IMR-90 (cell line): ENCODE results near the gene TMEM130. TPM values are rescaled to one million over a fixed set of nuclear protein-coding genes. Genes with fewer than 3 reads are reported as not detected.

Experiments
- ATAC-seq: fragments of 200-7000 bp; cut with Tn5 transposase; 2 replicates; pipeline ENCODE4 v1.9.1; 2020; ENCODE audit warnings: low read depth, mild to moderate bottlenecking, moderate library complexity
- BruUV-seq: library from RNA; stranded (reverse); fragments of 400-500 nt; replicated peaks from 2 replicates; lab custom pipeline; 2021; lab: Mats Ljungman, UMichigan
- CTCF ChIA-PET: fragments of 300-600 bp; formaldehyde crosslinking; extraction: SDS; loops from one replicate; lab custom pipeline; 2021; ENCODE audit warnings: antibody characterized with exemption; lab: Yijun Ruan, JAX
- POLR2A ChIA-PET: fragments of 300-600 bp; sonication (Branson Sonifier 250); formaldehyde crosslinking; loops from one replicate; lab custom pipeline; 2022; ENCODE audit warnings: antibody characterized with exemption; ENCODE audit not compliant: unreplicated experiment; lab: Charles Lee
- DNase-seq: peaks from one replicate; pipeline ENCODE4 v3.0.0; 2013
- H2AFZ ChIP-seq: replicated peaks from 2 replicates; pipeline ENCODE3; 2013; ENCODE audit warnings: low read length, mild to moderate bottlenecking; ENCODE audit not compliant: poor library complexity
- H2AK5ac ChIP-seq: 2 replicates; pipeline ENCODE4 v1.6.1; 2013; ENCODE audit warnings: low read depth, low read length, inconsistent platforms
- H2AK9ac ChIP-seq: replicated peaks from 2 replicates; pipeline ENCODE3; 2013; ENCODE audit warnings: mild to moderate bottlenecking, low read depth, low read length, moderate library complexity; ENCODE audit not compliant: poor library complexity
- H2BK120ac ChIP-seq: 2 replicates; pipeline ENCODE4 v1.6.1; 2013; ENCODE audit warnings: low read depth, low read length, inconsistent platforms
- H2BK15ac ChIP-seq: 3 replicates; pipeline ENCODE4 v1.6.1; 2013; ENCODE audit warnings: low read depth, low read length, inconsistent platforms
- H2BK20ac ChIP-seq: 2 replicates; pipeline ENCODE4 v1.6.1; 2013; ENCODE audit warnings: low read depth, mild to moderate bottlenecking, inconsistent platforms, low read length, moderate library complexity
- H2BK5ac ChIP-seq: 2 replicates; pipeline ENCODE4 v1.6.1; 2013; ENCODE audit warnings: mild to moderate bottlenecking, low read depth, low read length, inconsistent platforms; ENCODE audit not compliant: poor library complexity, severe bottlenecking
- H3K14ac ChIP-seq: replicated peaks from 2 replicates; pipeline ENCODE4 v1.6.1; 2013; ENCODE audit warnings: low read depth, low read length, inconsistent platforms
- H3K18ac ChIP-seq: 2 replicates; pipeline ENCODE4 v1.6.1; 2013; ENCODE audit warnings: low read depth, low read length, control low read depth
- H3K23ac ChIP-seq: 2 replicates; pipeline ENCODE4 v1.6.1; 2013; ENCODE audit warnings: low read depth, low read length, inconsistent platforms
- H3K27ac ChIP-seq: 2 replicates; pipeline ENCODE4 v1.5.1; 2013; ENCODE audit warnings: mild to moderate bottlenecking, control low read depth, low read length; ENCODE audit not compliant: insufficient read depth
- H3K27me3 ChIP-seq: 2 replicates; pipeline ENCODE4 v1.6.1; 2013; ENCODE audit warnings: low read length; ENCODE audit not compliant: control insufficient read depth, insufficient read depth
- H3K36me3 ChIP-seq: 2 replicates; pipeline ENCODE4 v1.6.1; 2013; ENCODE audit warnings: low read length, mixed read lengths; ENCODE audit not compliant: control insufficient read depth, insufficient read depth
- H3K4ac ChIP-seq: 2 replicates; pipeline ENCODE4 v1.6.1; 2013; ENCODE audit warnings: low read depth, low read length, inconsistent platforms
- H3K4me1 ChIP-seq: 2 replicates; pipeline ENCODE4 v1.6.1; 2013; ENCODE audit warnings: low read length, mixed read lengths; ENCODE audit not compliant: control insufficient read depth, insufficient read depth
- H3K4me2 ChIP-seq: 2 replicates; pipeline ENCODE4 v1.6.1; 2013; ENCODE audit warnings: low read depth, mild to moderate bottlenecking, control low read depth, low read length, moderate library complexity
- H3K4me3 ChIP-seq: 2 replicates; pipeline ENCODE4 v1.5.1; 2013; ENCODE audit warnings: low read depth, mild to moderate bottlenecking, control low read depth, low read length, moderate library complexity; ENCODE audit not compliant: insufficient read depth
- H3K56ac ChIP-seq: 2 replicates; pipeline ENCODE4 v1.6.1; 2013; ENCODE audit warnings: low read length, inconsistent platforms; ENCODE audit not compliant: insufficient read depth; ENCODE audit errors: extremely low read depth
- H3K79me1 ChIP-seq, 2 experiments: 2 replicates each; pipeline ENCODE4 v1.6.1; 2013; ENCODE audit warnings: low read length in 2 of 2, inconsistent platforms in 1 of 2, low read depth in 1 of 2
- H3K9ac ChIP-seq: 2 replicates; pipeline ENCODE4 v1.6.1; 2013; ENCODE audit warnings: low read depth, low read length, control low read depth
- H3K9me1 ChIP-seq: 2 replicates; pipeline ENCODE4 v1.6.1; 2013; ENCODE audit warnings: low read length, inconsistent platforms; ENCODE audit not compliant: insufficient read depth
- H3K9me3 ChIP-seq: 2 replicates; pipeline ENCODE4 v1.6.1; 2013; ENCODE audit warnings: low read length; ENCODE audit not compliant: control insufficient read depth, insufficient read depth
- H4K20me1 ChIP-seq: 2 replicates; pipeline ENCODE4 v1.6.1; 2013; ENCODE audit warnings: low read length, inconsistent platforms; ENCODE audit not compliant: insufficient read depth
- H4K5ac ChIP-seq: 2 replicates; pipeline ENCODE4 v1.6.1; 2013; ENCODE audit warnings: mild to moderate bottlenecking, low read depth, low read length, control low read depth
- H4K8ac ChIP-seq, 2 experiments: 2 replicates each; pipeline ENCODE4 v1.6.1; 2013; ENCODE audit warnings: low read depth in 2 of 2, low read length in 2 of 2, control low read depth in 1 of 2, inconsistent platforms in 1 of 2
- H4K91ac ChIP-seq: 2 replicates; pipeline ENCODE4 v1.6.1; 2013; ENCODE audit warnings: low read depth, low read length, inconsistent platforms; ENCODE audit not compliant: insufficient read depth
- BHLHE40 ChIP-seq: fragments of 150-350 bp; IDR thresholded peaks from 2 replicates; pipeline ENCODE4 v1.6.1; 2016; ENCODE audit warnings: mild to moderate bottlenecking, low read depth, low read length
- MAFK ChIP-seq: IDR thresholded peaks from 2 replicates; pipeline ENCODE4 v1.6.1; 2012; ENCODE audit warnings: low read depth, low read length, improper control_type of control experiment
- RCOR1 ChIP-seq: IDR thresholded peaks from 2 replicates; pipeline ENCODE4 v1.6.1; 2012; ENCODE audit warnings: mild to moderate bottlenecking, low read length, improper control_type of control experiment; ENCODE audit not compliant: insufficient replicate concordance
- WGBS, 2 experiments: methylation state at CpG; one replicate each; pipeline versions ENCODE4 v1.1.5 to v1.1.7; 2013; ENCODE audit warnings: missing lambda C conversion rate in 2 of 2; ENCODE audit not compliant: insufficient read length in 1 of 2; ENCODE audit errors: extremely low coverage in 2 of 2; 5-methylcytosine and 5-hydroxymethylcytosine counted together
- dilution Hi-C: fragments of 300-500 bp; cut with HindIII; formaldehyde crosslinking; loops from one replicate; pipeline ENCODE4 v1.14.3; 2018; ENCODE audit warnings: low sequenced_read_pairs; ENCODE audit not compliant: unreplicated experiment
- in situ Hi-C: fragments of 300-500 bp; cut with MboI; formaldehyde crosslinking; loops from 3 replicates; pipeline ENCODE4 v1.14.3; 2019; ENCODE audit warnings: low sequenced_read_pairs, inconsistent platforms, mixed read lengths
- intact Hi-C: fragments of 100-400 bp; cut with micrococcal nuclease; formaldehyde crosslinking; loops from 2 replicates; pipeline ENCODE4 v1.10.0; 2022
- polyA plus RNA-seq, 3 experiments: library from polyadenylated mRNA; depleted of rRNA; stranded (reverse); fragments of >200 nt; gene quantifications; 2 replicates each; pipeline ENCODE4 v1.2.3, GENCODE V29; 2012; ENCODE audit warnings: low replicate concordance in 1 of 3
- total RNA-seq: library from RNA; depleted of rRNA; stranded (reverse); fragments of >200 nt; gene quantifications from 2 replicates; pipeline ENCODE4 v1.2.3, GENCODE V29; 2012
- TF ChIP-seq, protein P1 (sequence below): fragments of 150-350 bp; IDR thresholded peaks from 2 replicates; pipeline ENCODE4 v1.6.1; 2017; ENCODE audit warnings: mild to moderate bottlenecking, antibody characterized with exemption, low read length, low read depth

TMEM130 gene
- total and polyA plus RNA-seq, 2 of the 4 experiments (the other 2 are of a cell fraction): 1.1 to 14.8 TPM

DNA sequence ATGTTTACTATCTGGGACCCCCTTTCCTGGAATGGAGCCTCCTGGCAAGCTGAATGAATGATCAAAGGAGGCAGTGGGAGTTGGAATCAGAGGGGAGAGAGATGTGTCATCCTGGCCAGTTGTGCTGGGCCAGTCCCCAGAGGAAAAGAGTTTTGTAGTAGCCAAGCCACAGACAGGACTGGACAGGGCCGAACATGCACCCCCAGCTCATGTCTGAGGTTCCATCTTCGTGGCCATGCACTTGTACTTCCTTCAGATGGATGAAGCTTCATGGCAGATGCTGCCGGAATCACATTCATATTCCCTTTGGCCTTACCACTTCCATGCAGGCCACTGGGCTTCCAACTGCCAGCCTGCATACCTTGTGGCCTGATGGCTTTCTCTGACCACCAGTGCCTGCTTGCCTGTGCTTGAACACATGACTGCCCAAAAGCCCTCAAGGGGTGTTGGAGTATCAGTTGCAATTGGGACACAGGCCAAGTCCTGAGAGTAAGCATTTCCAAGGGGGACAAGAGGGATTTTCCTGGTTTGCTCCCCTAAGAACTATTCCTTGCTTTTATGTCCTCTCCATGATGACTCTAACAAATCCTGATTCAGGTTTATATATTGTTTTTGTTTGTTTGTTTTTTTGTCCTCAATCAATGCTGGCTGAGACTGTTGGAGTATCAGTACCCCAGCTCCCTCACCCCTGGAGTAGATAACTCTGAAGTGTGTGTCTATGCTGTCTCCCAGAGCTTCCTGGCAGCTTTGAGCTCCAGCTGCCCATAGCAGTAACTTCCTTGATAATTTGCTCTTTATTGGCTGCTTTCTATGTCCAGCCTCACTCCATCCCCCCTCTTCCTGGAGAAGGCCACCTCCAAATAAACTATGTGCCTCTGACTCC, 63.6 kb downstream of the TMEM130 start:
- H3K18ac ChIP-seq: no peak overlapping the region
- no peaks in the 10 kb centered on the region for H3K4me1 ChIP-seq
- CTCF ChIA-PET: interaction anchor here (0.7 kb wide), 1 partner anchor 17 kb away, joined by 5 read pairs; no protein-coding TSS in a partner anchor

More for the DNA sequence above, 63.6 kb downstream of the TMEM130 start:
- BruUV-seq: no TSS peak
- peaks cover 8% of the 10 kb centered on the region for H3K9me3 ChIP-seq
- no peak overlapping the region for H4K5ac ChIP-seq
- no peak overlapping the region for H3K27ac ChIP-seq
- no peak overlapping the region for H4K91ac ChIP-seq
- H2AK5ac ChIP-seq: no peak overlapping the region
- 80% methylated on average over 1 of the region's 3 CpGs; no CpG with 5 or more reads in 1 of the 2 experiments for WGBS, 2 experiments
- DNase-seq (no peak), ATAC-seq (no peak)
- no peak overlapping the region for H2AK9ac ChIP-seq
- no peak for TF ChIP-seq RCOR1
- TF ChIP-seq MAFK: no peak
- TF ChIP-seq BHLHE40: no peak
- TF ChIP-seq, protein P1, sequence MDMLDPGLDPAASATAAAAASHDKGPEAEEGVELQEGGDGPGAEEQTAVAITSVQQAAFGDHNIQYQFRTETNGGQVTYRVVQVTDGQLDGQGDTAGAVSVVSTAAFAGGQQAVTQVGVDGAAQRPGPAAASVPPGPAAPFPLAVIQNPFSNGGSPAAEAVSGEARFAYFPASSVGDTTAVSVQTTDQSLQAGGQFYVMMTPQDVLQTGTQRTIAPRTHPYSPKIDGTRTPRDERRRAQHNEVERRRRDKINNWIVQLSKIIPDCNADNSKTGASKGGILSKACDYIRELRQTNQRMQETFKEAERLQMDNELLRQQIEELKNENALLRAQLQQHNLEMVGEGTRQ: no peak
- no peaks in the 10 kb centered on the region for H3K79me1 ChIP-seq
- no peak overlapping the region for H3K9ac ChIP-seq
- in situ Hi-C loops (no loop called here), intact Hi-C loops (no loop called here), dilution Hi-C loops (no loop called here)
- no peaks in the 10 kb centered on the region for H3K27me3 ChIP-seq
- no peak overlapping the region for H3K4me3 ChIP-seq
- no peak overlapping the region for H3K56ac ChIP-seq
- H2BK5ac ChIP-seq: no peak overlapping the region
- no peak overlapping the region for H2BK120ac ChIP-seq
- H3K9me1 ChIP-seq: no peaks in the 10 kb centered on the region
- H4K20me1 ChIP-seq: no peaks in the 10 kb centered on the region
- no peak overlapping the region for H3K23ac ChIP-seq
- H2AFZ ChIP-seq: no peak overlapping the region
- no peak overlapping the region for H4K8ac ChIP-seq
- no peak overlapping the region for H2BK15ac ChIP-seq
- H3K36me3 ChIP-seq: no peaks in the 10 kb centered on the region
- no peak overlapping the region for H3K14ac ChIP-seq
- no peak overlapping the region for H3K4ac ChIP-seq
- H3K4me2 ChIP-seq: no peak overlapping the region
- no peak overlapping the region for H2BK20ac ChIP-seq
- POLR2A ChIA-PET: no interaction called here
